GM12874 (cell line): ENCODE results near the gene ANKRD6.

ENCODE experiments used
- TF ChIP-seq, protein P1 (sequence below): IDR thresholded peaks from 2 replicates; pipeline ENCODE4 v1.5.1; 2011; ENCODE audit warnings: low read depth, mild to moderate bottlenecking, control low read depth, low read length, moderate library complexity; ENCODE audit not compliant: insufficient read depth

The ANKRD6 gene

DNA sequence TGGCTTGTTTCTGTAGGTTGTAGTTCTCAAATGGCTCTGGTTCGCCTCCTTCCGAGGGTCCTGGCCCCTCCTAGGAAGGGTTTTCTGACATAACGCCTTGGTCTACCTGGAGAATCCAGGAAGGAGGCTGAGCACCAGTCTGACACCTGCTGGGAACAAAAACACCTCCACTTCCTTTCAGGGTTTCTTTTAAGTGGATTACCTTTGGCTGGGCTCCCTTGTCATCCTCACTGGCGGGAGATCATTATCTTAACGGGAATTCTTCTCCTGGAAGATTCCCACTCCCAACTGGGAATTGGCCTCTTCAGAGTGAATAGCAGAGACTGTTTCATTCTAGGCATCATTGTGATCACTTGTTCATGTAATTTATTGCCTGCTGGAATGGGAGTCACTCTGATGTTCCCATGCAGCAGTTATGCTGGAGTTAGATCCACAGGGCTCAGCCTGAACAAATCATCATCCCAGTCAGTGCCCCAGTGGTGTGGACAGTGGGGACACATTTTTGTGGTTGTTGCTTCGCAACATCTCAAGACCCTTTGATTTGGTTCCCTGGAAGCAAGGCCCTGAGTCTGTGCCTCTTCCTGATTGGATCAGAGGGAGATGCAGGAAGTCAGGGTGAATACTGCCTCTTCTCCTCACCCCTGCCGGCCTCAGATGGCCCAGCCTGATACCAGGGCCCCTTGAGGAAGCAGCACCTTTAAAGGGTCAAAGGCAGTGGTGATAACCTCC is 156.5 kb downstream of the ANKRD6 start:
- TF ChIP-seq, protein P1, sequence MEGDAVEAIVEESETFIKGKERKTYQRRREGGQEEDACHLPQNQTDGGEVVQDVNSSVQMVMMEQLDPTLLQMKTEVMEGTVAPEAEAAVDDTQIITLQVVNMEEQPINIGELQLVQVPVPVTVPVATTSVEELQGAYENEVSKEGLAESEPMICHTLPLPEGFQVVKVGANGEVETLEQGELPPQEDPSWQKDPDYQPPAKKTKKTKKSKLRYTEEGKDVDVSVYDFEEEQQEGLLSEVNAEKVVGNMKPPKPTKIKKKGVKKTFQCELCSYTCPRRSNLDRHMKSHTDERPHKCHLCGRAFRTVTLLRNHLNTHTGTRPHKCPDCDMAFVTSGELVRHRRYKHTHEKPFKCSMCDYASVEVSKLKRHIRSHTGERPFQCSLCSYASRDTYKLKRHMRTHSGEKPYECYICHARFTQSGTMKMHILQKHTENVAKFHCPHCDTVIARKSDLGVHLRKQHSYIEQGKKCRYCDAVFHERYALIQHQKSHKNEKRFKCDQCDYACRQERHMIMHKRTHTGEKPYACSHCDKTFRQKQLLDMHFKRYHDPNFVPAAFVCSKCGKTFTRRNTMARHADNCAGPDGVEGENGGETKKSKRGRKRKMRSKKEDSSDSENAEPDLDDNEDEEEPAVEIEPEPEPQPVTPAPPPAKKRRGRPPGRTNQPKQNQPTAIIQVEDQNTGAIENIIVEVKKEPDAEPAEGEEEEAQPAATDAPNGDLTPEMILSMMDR = no peak

DNA sequence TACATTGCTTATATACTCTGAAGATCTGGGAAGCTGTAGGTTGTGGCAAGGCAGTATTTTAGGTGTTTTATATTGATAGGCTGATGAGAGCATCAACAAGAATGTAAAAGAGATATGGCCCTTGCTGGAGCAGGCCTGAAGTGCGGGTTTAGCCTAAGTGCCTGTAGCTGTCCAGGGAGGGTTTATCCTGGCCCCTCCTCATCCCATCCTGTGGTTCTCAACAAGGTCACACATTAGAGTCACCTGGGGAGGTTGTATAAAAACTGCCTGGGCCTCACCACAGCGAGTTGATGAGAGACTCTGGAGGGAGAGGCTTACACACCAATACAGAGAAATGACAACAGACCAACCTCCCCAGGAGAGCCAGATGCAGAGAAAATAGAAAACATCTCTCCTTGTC is 157.2 kb downstream of the ANKRD6 start:
- TF ChIP-seq, protein P1 = no peak

DNA sequence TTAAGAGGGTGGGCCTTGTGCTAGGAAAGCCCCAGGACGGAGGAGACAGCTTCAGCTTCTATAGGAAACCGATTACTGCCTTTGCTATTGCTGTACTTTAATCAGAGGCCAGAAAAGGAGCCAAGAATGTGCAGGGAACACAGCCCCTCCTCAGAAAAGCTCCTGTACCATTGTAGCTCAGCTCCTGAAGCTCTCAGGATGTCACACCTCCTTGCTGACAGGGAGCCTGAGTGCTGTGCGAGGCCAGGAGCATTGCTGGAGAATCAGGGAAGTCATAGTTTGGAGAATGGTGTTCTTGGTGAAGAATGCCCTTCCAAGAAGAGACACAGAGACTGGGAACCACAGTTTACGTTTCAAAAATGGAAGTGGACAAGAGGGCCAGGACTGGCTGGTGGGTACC is 158.8 kb downstream of the ANKRD6 start:
- TF ChIP-seq, protein P1 = no peak

DNA sequence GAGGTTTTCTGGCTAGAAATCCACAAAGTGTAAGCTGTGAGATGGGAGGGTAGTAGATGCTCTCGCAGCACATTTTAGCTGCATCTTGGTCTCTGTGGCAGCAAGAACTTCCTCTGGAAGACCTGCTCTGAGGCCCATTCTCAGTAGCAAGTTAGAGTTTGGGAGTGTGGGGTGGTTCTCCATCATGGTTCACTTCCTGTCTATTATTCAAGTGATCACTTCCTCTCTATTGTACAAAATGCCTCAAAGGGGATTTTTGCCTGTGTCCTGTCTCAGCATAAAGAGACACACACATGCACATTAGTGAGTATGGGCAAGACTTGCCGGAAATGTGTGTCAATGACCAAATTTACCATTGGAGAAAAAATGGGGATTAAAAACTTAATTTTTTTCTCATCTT is 163.1 kb downstream of the ANKRD6 start:
- TF ChIP-seq, protein P1 = no peak

DNA sequence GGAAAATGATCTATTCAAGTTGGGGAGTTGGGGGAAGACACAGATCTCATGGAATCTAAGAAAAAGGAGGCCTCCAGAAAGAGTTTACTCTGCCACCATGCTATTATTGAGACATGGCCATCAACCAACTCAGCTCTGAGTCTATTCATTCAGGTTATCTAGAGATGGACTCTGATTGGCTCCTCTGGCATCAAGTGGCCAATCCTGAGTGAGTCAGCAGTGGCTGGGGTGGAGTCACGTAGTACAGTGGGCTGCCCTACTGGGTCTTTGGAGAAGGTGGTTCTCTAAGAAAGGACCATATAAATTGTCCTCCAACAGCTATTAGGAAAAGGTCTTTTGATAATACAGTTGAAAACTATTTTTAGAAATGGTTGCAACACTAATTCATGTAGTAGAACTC is 163.5 kb downstream of the ANKRD6 start:
- TF ChIP-seq, protein P1 = no peak

DNA sequence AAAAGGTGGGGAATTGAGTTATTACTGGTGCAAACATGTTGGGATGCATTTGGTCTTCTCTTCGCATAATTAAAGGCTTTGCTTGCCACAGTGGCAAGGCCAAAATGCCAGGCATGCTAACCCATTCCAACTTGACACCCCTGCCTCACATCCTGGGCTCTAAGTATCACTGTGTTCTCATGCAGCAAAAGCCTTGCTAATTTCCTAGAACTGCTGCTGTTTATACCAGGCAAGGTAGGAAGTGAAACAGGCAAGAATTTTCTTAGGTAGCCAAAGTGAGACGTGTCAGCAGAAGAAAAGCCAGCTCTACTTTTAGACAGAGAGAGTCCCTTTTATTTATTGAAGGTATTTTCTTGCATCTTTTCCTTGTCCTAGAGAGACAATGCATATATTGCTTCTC is 164.4 kb downstream of the ANKRD6 start:
- TF ChIP-seq, protein P1 = no peak

DNA sequence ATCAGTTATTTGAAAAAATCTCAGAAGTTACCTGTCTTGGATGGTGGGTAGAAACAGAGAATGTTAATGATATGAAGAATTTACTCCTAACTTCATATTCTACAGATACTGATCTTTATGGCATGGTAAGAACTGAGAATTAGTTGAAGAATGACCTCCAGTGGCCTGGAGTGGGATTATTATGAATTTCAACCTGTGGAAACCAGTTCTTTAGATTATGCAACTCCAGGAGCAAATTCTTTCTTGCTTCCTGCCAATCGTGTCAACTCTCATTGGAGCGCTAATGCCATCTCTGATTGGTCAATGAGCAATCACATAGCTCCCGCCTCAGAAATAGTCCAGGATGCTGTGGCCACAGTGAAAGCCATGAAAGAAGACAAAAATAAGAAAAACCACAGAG is 165.0 kb downstream of the ANKRD6 start:
- TF ChIP-seq, protein P1 = no peak

DNA sequence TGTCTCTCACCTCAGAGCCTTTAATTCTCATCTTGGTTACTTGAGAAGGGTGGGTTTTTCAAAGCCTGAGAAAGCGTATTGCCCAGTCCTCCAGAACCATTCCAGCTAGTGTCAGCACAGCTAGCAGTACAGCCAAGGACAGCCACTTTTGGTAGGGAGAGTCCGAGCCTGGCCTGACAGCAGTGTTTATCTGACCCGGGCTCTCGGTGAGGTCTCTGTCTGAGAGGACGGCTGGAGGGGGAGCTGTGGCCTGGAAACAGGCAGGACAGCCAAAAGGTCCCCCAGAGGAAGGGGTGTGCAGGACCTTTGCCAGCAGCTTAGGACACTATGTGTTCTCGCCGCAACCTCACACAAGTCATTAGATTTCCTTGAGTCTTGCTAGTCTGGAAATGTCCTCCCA is 166.8 kb downstream of the ANKRD6 start:
- TF ChIP-seq, protein P1 = no peak
